NB4 (cell line): ENCODE results near the gene S100Z.
"Not testable (repeated sequence)": the region's sequence is repeated elsewhere in the genome, so short reads cannot be mapped to it uniquely, and the experiment has no call there.

Experiments
- DNase-seq: peaks from one replicate; pipeline ENCODE4 v3.0.0; 2010; ENCODE audit warnings: low read depth
- H3K4me3 ChIP-seq: one replicate; pipeline ENCODE4 v1.5.1; 2011; ENCODE audit warnings: mild to moderate bottlenecking, low read depth, low read length, moderate library complexity
- CTCF ChIP-seq: IDR thresholded peaks from one replicate; pipeline ENCODE4 v1.5.1; 2012; ENCODE audit warnings: low read depth, low read length
- MAX ChIP-seq: IDR thresholded peaks from 2 replicates; pipeline ENCODE4 v1.6.1; 2011; ENCODE audit warnings: low read depth, low read length
- MYC ChIP-seq: IDR thresholded peaks from 2 replicates; pipeline ENCODE4 v1.6.1; 2011; ENCODE audit warnings: low read depth, low read length
- POLR2A ChIP-seq: IDR thresholded peaks from 2 replicates; pipeline ENCODE4 v1.6.1; 2011; ENCODE audit warnings: mild to moderate bottlenecking; ENCODE audit not compliant: insufficient read length; ENCODE audit errors: extremely low read depth

S100Z gene

GRCh38 chr5:76908166-76908565 is 58.4 kb downstream of the S100Z start:
- DNase-seq, result no peak
- H3K4me3 ChIP-seq, result no peak overlapping the region
- no peak for TF ChIP-seq CTCF
- no peak for TF ChIP-seq MYC
- no peak for TF ChIP-seq POLR2A
- no peak for TF ChIP-seq MAX

GRCh38 chr5:76910344-76910933 is 60.6 kb downstream of the S100Z start:
- DNase-seq, H3K4me3 ChIP-seq: not testable (repeated sequence)

- DNase-seq, H3K4me3 ChIP-seq: not testable (repeated sequence)
These were observed 64.9 kb downstream of the S100Z start for GRCh38 chr5:76914671-76915070.

GRCh38 chr5:76918539-76918938 is 68.7 kb downstream of the S100Z start:
- no peak overlapping the region for H3K4me3 ChIP-seq
- no peak for DNase-seq
- TF ChIP-seq MAX, result no peak
- no peak for TF ChIP-seq CTCF
- no peak for TF ChIP-seq POLR2A
- TF ChIP-seq MYC, result no peak

GRCh38 chr5:76920491-76920890 is 70.7 kb downstream of the S100Z start:
- H3K4me3 ChIP-seq, result no peak overlapping the region
- TF ChIP-seq MAX (no peak), POLR2A (no peak), CTCF (no peak), MYC (no peak)
- DNase-seq, result no peak

- no peak overlapping the region for H3K4me3 ChIP-seq
- TF ChIP-seq MAX (no peak), CTCF (no peak), MYC (no peak), POLR2A (no peak)
- no peak for DNase-seq
These were observed 76.7 kb downstream of the S100Z start for GRCh38 chr5:76926329-76927105.

- TF ChIP-seq POLR2A (no peak), MAX (no peak), CTCF (no peak), MYC (no peak)
- H3K4me3 ChIP-seq, result no peak overlapping the region
- DNase-seq, result no peak
These were observed 78.1 kb downstream of the S100Z start for GRCh38 chr5:76927961-76928360.
